ENCODE data around the gene FOXO4.

Gene FOXO4

DNA sequence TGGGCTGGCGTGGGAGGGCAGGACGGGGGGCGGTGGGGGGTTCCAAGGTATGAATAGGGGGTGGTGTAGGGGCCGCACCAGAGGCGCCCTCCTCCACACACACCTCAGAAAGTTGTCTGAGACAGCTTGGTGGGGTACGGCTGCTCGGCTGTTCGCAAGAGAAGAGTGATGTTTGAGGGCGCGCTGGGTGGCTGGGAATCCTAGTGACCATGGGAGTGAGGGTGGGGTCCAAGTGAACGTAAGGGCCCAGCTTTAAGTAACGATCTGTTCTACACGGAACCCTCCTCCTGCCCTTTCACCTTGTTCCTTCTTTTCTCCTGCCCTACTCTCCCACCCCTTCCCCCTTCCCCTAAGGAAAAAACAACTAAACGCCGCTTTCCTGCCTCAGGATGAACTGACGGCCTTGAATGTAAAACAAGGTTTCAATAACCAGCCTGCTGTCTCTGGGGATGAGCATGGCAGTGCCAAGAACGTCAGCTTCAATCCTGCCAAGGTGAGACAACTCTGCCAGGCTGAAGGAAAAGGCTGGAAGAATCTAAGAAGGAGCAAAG is 23.4 kb downstream of the FOXO4 start:
- DNase-seq (ENCODE audit: extremely low read depth, low read depth), result no peak
- TF ChIP-seq, protein P1, sequence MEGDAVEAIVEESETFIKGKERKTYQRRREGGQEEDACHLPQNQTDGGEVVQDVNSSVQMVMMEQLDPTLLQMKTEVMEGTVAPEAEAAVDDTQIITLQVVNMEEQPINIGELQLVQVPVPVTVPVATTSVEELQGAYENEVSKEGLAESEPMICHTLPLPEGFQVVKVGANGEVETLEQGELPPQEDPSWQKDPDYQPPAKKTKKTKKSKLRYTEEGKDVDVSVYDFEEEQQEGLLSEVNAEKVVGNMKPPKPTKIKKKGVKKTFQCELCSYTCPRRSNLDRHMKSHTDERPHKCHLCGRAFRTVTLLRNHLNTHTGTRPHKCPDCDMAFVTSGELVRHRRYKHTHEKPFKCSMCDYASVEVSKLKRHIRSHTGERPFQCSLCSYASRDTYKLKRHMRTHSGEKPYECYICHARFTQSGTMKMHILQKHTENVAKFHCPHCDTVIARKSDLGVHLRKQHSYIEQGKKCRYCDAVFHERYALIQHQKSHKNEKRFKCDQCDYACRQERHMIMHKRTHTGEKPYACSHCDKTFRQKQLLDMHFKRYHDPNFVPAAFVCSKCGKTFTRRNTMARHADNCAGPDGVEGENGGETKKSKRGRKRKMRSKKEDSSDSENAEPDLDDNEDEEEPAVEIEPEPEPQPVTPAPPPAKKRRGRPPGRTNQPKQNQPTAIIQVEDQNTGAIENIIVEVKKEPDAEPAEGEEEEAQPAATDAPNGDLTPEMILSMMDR (IDR thresholded peaks at IDR 0.05; ENCODE audit: low read depth, low read length), result no peak

GRCh38 chrX:71128166-71128833 is 32.6 kb downstream of the FOXO4 start:
- TF ChIP-seq, protein P1 (IDR thresholded peaks at IDR 0.05; ENCODE audit: low read depth, low read length), result no peak
- no peak for DNase-seq (ENCODE audit: extremely low read depth, low read depth)

- TF ChIP-seq, protein P1 (IDR thresholded peaks at IDR 0.05; ENCODE audit: low read depth, low read length), result peak; percentile 78
- no peak for DNase-seq (ENCODE audit: extremely low read depth, low read depth)
Measured at GRCh38 chrX:71128915-71129765, 33.5 kb downstream of the FOXO4 start.

DNA sequence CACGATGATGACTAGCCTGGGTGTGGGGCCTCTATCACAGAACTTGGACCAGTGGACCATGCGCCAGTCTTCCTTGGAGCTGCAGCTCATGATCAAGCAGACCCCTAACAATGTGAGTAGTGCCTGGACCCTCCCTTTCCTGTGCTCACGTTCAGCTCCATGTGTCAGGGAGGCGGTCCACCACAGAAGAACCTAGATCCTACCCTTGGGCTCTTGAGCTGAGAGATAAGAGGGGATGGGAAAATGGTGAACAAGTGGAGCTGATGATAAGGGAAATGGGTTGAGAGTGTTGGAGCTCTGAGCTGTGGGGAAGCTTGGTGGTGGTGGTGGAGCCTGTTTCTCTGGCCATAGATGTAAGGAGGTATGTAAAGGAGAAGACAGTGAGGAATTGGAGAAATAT is 35.9 kb downstream of the FOXO4 start:
- no peak for DNase-seq (ENCODE audit: extremely low read depth, low read depth)
- TF ChIP-seq, protein P1 (IDR thresholded peaks at IDR 0.05; ENCODE audit: low read depth, low read length), result no peak

DNA sequence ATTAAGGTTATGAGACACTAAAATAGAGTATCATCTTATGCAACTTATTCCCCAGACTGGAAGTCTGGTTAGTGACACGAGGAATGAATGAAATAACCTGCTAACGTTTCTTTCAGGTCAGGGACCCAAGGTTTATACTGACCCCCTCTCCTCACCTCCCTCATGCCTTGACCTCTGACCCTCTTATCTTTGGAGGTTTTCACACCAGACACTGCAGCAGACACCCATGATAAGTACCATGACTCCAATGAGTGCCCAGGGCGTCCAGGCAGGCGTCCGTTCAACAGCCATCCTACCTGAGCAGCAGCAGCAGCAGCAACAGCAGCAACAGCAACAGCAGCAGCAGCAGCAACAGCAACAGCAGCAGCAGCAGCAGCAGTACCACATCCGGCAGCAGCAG is 44.8 kb downstream of the FOXO4 start:
- TF ChIP-seq, protein P1 (IDR thresholded peaks at IDR 0.05; ENCODE audit: low read depth, low read length), result no peak
- no peak for DNase-seq (ENCODE audit: extremely low read depth, low read depth)

GRCh38 chrX:71143508-71143907 is 47.9 kb downstream of the FOXO4 start:
- no peak for DNase-seq (ENCODE audit: extremely low read depth, low read depth)
- TF ChIP-seq, protein P1 (IDR thresholded peaks at IDR 0.05; ENCODE audit: low read depth, low read length), result no peak

GRCh38 chrX:71144651-71145050 is 49.0 kb downstream of the FOXO4 start, which contains the start of gene NLGN3:
Gene NLGN3 (plus strand): TSS chrX:71144841. CDS start chrX:71147750, 2,909 bp downstream.
- DNase-seq (ENCODE audit: extremely low read depth, low read depth), result no peak
- TF ChIP-seq, protein P1 (IDR thresholded peaks at IDR 0.05; ENCODE audit: low read depth, low read length), result no peak
